Body of pancreas (tissue), 4 donors: ENCODE measurements around the gene ARL8B.

Source experiments
- CTCF ChIP-seq, 7 experiments: fragments of 450-650 bp in 4 of 7; fragments of 200-600 bp in 3 of 7; sonication (generic) in 3 of 7; IDR thresholded peaks; one replicate each; pipeline ENCODE4 v1.5.1; 2016 to 2019; ENCODE audit warnings: antibody characterized with exemption in 7 of 7
- POLR2A ChIP-seq, 3 donors: fragments of 450-650 bp; IDR thresholded peaks; one replicate each; pipeline ENCODE4 v1.6.1; 2016; ENCODE audit warnings: antibody characterized with exemption in 3 of 3, mild to moderate bottlenecking in 2 of 3

GRCh38 chr3:5162102-5162501 is 40.0 kb downstream of the ARL8B start:
- no peak for TF ChIP-seq CTCF (IDR thresholded peaks at IDR 0.05)
- no peak for TF ChIP-seq POLR2A (IDR thresholded peaks at IDR 0.05)
